NOMO-1 treated with DMSO at 0.1 percent for 48 hours (cell line): ENCODE data around the gene AXIN1.
"Not testable (repeated sequence)": the region's sequence is repeated elsewhere in the genome, so short reads cannot be mapped to it uniquely, and the experiment has no call there.

ENCODE experiments used
- DNase-seq: peaks from one replicate; lab custom pipeline; 2025; ENCODE audit not compliant: unreplicated experiment; lab: John Stamatoyannopoulos, UW

Gene AXIN1

DNA sequence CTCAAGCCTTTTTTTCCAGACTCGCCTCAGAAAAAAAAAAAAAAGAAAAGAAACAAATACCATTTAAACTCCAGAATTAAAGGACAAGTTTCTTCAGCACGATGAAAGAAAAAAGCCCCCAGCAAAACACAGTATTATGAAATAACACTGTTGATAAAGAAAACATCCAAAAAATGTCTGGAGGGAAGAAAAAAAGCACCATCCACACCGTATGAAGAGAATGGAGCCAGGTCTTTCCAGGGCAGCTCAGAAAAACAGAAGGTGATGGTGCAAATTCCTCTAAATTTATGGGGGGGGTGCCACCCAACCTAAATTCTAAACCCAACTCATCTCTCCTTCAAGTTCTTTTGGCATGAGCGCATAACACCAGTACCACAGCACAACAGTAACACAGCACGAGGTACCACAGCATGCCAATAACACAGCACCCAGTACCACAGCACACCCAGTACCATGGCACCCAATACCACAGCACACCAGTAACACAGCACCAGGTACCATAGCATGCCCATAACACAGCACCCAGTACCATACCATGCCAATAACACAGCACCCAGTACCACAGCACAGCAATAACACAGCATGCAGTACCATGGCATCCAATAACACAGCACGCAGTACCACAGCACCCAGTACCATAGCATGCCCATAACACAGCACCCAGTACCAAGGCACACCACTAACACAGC is 19.0 kb downstream of the AXIN1 start:
- DNase-seq: no peak

DNA sequence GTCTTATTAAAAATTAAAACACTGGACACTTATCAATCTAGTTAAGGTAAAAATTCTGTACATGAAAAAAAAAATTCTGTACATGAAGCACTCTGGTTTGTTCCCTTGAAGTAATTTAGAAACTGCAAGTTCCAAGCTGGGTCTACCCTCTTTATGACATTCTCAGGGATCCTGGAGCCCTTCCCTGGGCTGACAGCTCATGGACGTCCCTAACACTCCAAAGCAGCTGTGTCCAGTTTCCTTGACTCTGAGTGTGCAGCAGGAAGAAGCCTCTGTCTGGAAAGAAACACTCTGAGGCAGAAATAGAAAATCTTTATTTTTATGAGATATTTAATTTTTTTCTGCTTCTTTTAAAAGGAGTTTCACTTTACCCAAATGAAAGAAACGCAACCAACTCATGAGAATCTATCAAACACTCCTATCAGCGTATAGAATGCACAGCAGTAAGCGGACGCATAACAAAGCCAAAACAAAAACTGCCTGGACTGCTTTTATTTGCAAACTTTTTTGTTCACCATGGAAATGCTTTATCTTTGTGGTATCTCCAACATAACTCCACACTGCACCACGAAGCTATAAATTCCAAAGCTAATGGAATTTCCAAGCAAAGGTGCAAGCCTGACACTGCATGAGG is 21.2 kb downstream of the AXIN1 start:
- not testable (repeated sequence) for DNase-seq

DNA sequence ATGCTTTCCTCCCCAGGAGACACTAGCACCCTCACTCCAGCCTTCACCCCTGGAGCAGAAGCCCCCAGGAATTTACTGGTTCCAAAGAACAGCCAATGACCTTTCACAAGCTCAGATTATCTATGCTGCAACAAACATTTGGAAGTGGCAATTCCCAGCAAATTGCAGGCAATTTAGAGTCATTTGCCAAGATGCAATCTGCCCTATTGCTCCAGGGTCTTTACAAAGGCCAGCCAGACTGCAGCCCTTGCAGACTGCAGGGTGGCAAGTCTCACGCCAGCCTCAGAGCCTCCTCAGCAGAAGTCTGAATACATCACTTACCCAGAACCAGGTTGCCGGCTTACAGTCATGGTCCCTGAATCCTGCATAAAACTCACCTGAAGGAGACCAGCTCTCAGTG is 21.8 kb downstream of the AXIN1 start:
- DNase-seq: no peak

DNA sequence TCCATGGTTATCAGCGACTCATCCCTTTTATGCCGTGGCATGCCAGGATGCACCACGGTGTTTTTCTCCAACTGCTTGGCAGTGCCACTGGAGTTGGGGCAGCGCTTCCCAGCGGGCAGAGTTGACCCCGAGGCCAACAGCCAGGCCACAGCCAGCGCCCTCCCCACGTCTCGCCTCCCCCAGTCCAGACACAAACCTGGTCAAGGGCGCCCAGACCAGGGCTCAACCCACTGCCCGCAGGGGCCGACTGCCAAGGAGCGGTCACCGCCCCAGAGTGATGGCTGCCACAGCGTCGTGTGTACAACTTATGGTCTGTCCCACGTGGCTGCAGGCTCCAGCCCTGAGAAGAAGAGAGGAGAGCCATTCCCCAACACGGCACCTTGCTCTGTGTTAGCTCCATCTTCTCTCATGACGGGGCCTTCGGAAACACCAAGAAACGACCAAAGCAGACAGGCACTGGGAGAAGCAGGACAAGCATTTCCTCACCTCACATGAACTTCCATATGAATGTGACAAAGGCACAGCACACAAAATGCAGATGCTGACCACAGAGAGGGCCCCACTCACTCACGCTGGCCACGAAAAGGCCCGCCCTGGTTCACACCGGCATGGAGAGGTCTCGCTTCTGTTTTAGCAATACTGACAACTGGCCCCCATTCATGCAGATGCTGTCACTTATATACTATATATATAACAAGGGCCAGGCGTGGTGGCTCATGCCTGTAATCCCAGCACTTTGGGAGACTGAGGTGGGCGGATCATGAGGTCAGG is 27.0 kb downstream of the AXIN1 start:
- no peak for DNase-seq

DNA sequence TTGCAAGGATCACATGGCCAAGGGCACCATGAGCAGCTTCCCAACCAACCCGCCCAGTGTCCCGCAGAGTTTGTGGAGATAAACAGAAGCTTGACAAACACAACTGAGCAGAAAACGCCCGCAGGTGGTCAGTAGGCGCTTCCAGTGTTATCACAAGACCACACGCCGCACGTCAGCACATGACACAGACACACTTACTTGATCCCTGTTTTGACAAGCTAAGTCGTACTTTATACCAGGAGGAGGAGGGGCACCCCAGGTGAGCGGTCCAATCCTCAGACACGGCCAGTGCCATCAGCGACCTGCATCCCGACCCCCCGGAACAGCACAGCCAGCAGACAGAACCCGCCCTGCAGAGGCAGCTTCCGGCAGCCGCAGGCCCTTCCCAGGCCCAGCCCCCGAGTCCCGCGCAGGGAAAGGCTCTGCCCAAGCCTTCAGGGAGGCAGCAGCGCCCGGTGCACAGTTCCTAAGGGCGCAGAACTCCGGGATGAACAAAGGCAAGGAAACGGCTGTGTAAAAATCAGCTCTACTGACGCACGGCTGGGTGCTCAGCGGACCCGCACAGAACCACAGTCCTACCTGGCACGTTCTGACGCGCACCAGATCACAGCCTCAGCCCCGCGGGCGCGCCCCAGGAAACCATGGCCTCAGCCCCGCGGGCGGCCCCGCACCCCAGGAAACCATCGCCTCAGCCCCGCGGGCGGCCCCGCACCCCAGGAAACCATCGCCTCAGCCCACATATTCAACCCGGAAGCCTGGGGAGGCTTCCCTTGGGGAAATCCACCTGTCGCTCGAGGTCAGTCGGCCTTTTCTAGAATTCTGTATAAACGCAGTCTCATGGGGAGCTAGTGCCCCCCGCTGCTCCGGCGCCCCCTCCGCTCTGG is 27.8 kb downstream of the AXIN1 start:
- DNase-seq: no peak

DNA sequence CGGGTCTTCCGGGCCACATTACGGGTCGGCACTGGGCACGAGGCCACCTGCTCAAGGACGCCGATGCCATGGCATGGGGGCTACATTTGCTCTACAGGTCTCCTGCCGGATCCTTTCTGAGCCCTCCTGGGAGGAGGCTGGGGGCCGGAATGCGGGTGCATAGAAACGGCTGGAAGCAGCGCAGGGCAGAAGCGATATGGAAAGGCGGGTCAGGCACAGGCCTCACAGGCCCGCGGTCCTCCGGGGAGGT is 28.4 kb downstream of the AXIN1 start:
- DNase-seq: no peak

DNA sequence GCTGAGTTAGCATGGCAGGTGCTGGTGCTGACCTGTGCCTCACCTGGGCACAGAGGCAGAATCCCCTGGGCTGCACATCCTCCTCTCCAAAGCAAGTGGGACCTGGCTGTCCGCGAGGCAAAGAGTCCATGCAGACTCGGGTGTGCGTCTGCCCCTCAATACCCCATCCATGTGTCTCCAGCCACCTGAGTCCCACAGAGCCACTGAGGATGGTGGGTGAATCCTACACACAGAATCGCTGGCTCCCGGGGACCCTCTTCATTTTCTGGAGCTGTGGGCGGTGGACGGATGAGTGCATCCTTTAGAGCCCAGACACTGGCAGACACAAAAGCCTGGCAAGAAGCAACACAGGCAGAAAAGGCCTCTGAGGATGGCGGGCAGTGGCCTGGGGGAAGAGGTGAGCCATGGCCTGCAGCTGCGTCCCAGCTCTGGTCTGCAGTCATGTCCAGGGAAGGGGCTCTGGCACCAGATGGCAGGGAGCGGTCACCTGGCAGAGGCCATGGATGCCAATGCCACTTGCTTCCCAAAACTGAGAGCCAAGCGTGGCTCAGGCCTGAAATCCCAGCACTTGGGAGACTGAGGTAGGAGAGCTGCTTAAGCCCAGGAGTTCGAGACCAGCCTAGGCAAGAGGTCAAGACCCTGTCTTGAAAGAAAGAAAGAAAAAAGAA is 29.9 kb downstream of the AXIN1 start:
- DNase-seq: no peak

DNA sequence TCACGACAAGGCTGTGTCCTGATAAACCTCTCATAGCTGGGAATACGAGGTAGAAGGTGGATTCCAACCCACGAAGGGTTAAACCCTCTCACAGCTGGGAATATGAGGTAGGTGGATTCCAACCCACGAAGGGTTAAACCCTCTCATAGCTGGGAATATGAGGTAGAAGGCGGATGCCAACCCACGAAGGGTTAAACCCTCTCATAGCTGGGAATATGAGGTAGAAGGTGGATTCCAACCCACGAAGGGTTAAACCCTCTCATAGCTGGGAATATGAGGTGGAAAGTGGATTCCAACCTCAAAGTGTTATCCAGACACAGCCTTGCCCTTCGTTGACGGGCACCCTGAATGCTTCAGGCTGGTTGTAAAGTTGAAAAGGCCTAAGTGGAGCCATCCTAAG is 31.0 kb downstream of the AXIN1 start:
- no peak for DNase-seq

DNA sequence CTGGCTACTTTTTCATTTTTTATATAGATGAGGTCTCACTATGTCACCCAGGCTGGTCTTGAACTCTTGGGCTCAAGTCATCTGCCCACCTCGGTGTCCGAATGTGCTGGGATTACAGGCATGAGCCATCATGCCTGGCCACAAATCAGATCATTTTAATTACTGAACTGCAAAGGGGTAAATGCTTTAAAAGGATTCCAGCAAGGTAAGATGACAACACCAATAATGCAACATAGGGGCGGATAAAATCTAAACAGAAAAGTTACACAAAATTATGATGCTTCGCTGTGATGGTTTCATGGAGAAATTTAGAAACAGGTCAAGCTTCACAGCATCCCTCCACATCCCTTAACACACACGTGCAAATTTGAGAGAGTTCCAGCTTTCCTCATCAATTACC is 32.3 kb downstream of the AXIN1 start:
- DNase-seq: no peak

DNA sequence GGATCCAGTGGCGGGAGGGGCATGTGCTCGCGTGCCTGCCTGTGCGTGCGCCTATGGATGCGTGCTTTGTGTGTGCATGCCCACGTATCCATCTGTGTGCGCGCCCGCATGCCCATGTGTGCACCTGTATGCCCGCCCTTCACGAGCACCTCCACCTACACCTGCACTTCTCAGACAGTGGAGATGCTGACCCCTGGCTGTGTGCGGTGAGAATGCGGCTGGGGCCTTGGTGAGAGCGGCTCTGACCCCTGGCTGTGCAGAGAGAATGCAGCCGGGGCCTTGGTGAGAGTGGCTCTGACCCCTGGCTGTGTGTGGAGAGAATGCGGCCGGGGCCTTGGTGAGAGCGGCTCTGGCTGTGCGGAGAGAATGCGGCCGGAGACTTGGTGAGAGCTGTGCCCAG is 33.9 kb downstream of the AXIN1 start:
- no peak for DNase-seq

DNA sequence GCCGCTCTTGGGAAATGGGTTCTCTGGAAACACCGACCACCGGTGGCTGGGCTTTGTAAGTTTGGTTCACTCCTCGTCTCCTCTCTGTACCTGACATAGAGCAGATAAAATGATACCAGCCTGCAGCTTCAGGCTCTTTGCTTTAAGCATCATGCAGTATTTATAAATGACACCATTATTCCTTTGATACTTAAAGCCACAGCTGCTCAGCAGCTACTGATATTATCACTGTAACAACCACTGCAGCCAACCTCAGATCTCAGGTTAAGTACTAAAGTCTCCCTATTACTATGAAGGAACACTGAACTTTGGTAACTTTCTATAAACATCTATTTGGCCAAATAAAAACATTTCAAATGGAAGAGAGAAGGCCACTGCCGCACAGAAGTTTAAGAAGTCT is 34.9 kb downstream of the AXIN1 start:
- no peak for DNase-seq

DNA sequence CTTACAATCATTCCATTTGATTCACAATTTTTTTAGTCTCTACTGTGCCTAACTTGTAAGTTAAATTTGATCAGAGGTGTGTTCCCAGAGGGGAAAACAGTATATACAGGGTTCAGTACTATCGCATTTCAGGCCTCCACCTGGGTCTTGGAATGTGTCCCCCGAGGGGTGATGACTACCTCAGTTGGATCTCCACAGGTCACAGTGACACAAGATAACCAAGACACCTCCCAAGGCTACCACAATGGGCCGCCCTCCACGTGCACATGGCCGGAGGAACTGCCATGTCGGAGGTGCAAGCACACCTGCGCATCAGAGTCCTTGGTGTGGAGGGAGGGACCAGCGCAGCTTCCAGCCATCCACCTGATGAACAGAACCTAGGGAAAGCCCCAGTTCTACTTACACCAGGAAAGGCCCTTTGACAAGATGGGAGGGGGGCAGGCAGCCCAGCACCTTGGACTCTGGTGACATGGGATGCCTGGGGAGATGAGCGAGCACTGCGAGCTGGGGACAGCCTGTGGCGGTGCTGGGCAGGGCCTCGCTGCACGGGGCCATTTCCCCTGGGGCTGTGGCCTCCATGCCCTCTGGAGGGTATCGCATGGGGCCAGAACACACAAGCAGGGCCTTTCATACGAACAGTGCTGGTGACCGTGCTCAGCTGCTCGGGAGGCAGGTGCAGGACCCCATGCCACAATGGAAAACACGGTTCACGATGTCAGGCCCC is 35.6 kb downstream of the AXIN1 start:
- DNase-seq: no peak

DNA sequence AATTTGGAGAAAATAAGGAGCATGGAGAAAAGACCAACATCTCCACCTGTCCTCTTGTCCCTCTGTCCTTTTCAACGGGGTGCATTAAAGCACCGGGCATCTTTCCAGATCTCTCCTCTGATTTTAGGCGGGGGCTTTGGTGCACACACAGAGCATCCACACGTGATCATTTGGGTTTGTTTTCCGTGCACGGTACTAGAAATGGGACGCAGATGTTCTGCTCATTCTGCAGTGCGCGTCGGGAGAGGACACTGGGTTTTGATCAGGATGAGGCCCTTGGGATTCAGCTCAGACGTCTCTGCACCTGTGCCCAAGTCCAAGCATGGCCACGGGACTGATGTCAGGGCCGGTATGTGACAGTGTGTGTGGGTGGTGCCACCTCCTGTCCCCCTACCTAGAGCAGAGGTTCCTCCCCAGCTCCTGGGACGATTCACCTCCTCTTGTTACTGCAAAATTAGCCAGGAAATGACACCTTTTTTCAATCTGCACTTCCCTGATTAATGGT is 37.7 kb downstream of the AXIN1 start:
- DNase-seq: no peak

DNA sequence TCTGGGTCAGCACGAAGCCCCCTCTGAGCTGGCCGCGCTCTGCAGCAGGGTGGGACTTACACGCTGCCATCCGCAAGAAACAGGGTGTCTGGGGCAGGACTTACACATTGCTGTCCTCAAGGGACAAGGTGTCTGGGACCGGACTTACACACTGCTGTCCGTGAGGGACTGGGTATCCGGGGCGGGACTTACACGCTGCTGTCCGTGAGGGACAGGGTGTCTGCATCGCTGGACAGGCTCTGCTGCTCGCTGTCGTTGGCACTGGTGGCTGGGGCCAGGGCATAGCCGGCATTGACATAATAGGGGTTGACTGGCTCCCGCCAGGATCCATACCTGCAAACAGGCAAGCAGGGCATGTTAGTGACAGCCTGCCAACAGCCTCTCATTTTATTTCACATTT is 38.2 kb downstream of the AXIN1 start:
- DNase-seq: no peak

DNA sequence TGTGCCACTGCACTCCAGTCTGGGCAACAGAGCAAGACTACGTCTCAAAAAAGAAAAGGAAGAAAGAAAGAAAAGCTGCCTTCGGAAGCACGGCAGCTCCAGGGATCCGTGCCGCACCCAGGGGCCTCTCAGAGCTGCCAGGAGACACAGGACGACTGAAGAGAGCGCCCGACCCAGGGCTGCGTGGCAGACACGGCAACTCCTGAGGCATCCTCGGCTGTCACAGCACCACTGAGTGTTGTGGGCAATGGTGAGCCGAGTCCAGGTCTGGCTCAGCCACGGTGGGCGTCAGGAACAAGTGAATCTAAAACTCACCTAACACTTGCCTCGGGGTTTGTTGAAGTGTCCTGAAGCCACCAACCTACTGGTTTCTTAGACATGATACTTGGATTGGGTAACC is 40.8 kb downstream of the AXIN1 start:
- DNase-seq: no peak

DNA sequence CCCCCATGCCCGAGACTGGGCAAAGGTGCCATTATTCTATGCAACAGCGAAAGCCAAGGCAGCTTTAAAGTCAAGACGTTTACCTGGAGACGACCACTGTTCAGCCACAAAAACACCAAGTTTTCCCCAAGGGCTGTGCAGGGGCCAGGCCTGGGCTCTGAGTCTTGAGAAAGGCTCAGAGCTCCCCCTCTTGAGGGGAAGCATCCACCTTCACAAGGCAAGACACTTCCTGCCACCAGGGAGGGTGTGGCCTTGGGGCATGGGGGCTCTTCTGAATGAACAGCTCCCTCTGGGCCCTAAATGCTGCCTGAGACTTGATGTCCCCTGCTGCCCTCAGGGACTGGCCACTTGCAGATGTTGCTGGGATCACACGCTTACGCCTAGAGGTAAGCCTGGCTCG is 43.0 kb downstream of the AXIN1 start:
- no peak for DNase-seq

DNA sequence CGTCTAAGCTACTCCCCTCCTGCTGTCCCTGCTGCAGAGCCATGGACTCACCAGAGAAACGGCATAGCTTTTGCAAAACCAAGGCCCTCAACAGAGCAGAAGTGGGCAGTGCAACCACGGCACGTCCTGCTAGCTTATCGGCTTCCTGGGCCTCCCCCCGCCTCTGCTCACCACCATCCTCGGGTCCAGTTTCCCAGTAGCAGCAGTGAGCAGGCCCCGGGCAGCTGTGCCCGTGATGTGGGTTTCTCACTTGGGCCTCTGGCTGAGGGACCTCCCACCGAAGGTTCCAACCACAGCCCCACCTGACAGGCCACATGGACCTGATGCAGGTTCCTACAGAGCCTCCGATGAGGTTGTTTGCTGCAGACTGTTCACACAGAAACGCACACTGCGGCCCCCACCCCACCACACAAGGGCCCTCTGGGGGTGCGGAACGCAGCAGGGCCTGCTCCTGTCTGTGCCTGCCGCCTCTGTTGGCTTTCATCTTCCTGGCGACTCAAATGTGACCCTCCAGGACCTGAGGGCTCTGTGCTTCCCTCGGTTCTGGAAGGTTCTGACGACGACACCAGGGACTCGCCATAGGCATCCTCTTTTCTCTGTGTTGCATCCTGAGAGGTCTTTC is 44.7 kb downstream of the AXIN1 start:
- DNase-seq: no peak

DNA sequence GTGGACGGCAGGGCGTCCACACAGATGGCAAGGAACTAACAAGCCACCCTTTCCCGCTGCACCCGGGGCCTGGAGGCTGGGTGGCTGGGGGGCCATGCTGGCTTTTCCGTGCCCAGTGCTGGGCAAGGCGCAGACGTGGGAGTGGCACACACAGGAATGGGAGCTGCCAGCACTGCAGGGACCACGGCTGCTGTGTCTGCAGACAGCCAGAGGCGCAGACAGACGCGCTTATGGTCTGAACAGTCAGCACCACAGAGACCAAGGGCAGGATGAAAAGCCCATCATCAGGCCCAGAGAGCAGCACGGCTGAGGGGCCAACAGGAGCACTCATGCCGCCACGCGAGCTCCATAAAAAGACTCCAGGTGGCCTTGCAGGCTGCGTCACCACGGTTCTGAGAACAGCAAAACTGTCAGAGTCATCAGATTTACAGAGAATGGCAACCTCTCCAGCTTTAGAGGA is 45.6 kb downstream of the AXIN1 start:
- no peak for DNase-seq

DNA sequence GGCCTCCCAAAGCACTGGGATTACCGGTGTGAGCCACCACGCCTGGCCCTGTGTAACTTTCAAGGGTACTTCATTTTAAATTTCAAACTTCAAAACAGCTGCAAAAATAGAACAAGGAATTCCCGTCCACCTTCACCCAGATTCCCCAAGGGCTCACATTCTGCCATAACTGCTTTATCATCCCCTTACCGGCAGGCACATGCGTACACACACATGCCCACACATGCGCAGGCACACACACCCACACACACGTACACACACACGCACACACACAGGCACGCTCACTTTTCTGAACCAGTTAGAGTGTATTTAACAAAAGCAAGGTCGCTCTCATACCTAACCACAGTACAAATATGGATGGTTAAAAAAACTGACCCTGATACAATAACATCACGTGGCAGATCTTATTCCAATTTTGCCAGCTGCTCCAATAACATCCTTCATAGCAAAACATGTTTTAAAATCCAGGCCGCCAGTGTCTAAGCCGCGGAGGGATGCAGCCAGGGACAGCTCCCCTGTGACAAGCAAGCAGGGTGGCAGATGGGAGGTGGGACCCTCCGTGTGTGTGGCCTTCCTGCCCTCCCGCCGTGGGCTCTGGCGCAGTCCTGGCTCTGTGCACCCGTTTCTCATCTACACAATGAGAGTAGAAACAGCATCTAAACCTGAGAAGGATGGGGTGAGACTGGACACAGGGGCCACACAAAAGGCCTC is 46.5 kb downstream of the AXIN1 start:
- DNase-seq: no peak
